HG03469 (cell line): Measurements from ENCODE around the gene MCOLN2.
"Not testable (repeated sequence)": the region's sequence is repeated elsewhere in the genome, so short reads cannot be mapped to it uniquely, and the experiment has no call there.

Experiments used
- ATAC-seq: cut with Tn5 transposase; IDR thresholded peaks from one replicate; pipeline ENCODE4 v1.9.1; 2021; ENCODE audit warnings: mild to moderate bottlenecking, moderate library complexity, moderate number of reproducible peaks; ENCODE audit not compliant: unreplicated experiment

The MCOLN2 gene

GRCh38 chr1:84996846-84997666 lies at the start of gene MCOLN2:
Gene MCOLN2 (minus strand): TSS chr1:84997113. CDS start chr1:84996872, 241 bp downstream.
- peak; percentile 24 for ATAC-seq

- ATAC-seq, result no peak
Observed at GRCh38 chr1:85042413-85042812, 45.5 kb upstream of the MCOLN2 start.

- no peak for ATAC-seq
Observed at GRCh38 chr1:85041793-85042192, 44.9 kb upstream of the MCOLN2 start.

- ATAC-seq, result no peak
Observed at GRCh38 chr1:85033221-85033620, 36.3 kb upstream of the MCOLN2 start.

GRCh38 chr1:85030536-85030935 lies 33.6 kb upstream of the MCOLN2 start:
- no peak for ATAC-seq

- ATAC-seq, result no peak
Observed at GRCh38 chr1:85028151-85028550, 31.2 kb upstream of the MCOLN2 start.

GRCh38 chr1:85027242-85027983 lies 30.5 kb upstream of the MCOLN2 start:
- peak; percentile 85 for ATAC-seq

- ATAC-seq, result no peak
Observed at GRCh38 chr1:85025940-85026339, 29.0 kb upstream of the MCOLN2 start.

GRCh38 chr1:85024736-85025135 lies 27.8 kb upstream of the MCOLN2 start:
- ATAC-seq, result no peak

- no peak for ATAC-seq
Observed at GRCh38 chr1:85022700-85023099, 25.8 kb upstream of the MCOLN2 start.

GRCh38 chr1:85019994-85020393 lies 23.1 kb upstream of the MCOLN2 start:
- ATAC-seq, result no peak

- ATAC-seq, result no peak
Observed at GRCh38 chr1:85015826-85016225, 18.9 kb upstream of the MCOLN2 start.

- not testable (repeated sequence) for ATAC-seq
Observed at GRCh38 chr1:85005641-85006040, 8.7 kb upstream of the MCOLN2 start.

GRCh38 chr1:85001742-85002141 lies 4.8 kb upstream of the MCOLN2 start:
- no peak for ATAC-seq

- no peak for ATAC-seq
Observed at GRCh38 chr1:84998642-84999280, 1.8 kb upstream of the MCOLN2 start.

- ATAC-seq, result no peak
Observed at GRCh38 chr1:84997667-84998600, 1.0 kb upstream of the MCOLN2 start.

- ATAC-seq, result peak; percentile 36
Observed at GRCh38 chr1:84995484-84996334, 1.2 kb downstream of the MCOLN2 start.

- peak; percentile 22 for ATAC-seq
Observed at GRCh38 chr1:84991097-84991920, 5.6 kb downstream of the MCOLN2 start.

- peak; percentile 45 for ATAC-seq
Observed at GRCh38 chr1:84988588-84988987, 8.3 kb downstream of the MCOLN2 start.
